ENCODE measurements around the gene PSMA6. TPM values are rescaled to one million over a fixed set of nuclear protein-coding genes. Genes with fewer than 3 reads are reported as not detected.
"Not testable (repeated sequence)": the region's sequence is repeated elsewhere in the genome, so short reads cannot be mapped to it uniquely, and the experiment has no call there.

Gene PSMA6
- total RNA-seq, 4 donors from 2014 or later, result 62.7 to 175 (median 102) TPM

DNA sequence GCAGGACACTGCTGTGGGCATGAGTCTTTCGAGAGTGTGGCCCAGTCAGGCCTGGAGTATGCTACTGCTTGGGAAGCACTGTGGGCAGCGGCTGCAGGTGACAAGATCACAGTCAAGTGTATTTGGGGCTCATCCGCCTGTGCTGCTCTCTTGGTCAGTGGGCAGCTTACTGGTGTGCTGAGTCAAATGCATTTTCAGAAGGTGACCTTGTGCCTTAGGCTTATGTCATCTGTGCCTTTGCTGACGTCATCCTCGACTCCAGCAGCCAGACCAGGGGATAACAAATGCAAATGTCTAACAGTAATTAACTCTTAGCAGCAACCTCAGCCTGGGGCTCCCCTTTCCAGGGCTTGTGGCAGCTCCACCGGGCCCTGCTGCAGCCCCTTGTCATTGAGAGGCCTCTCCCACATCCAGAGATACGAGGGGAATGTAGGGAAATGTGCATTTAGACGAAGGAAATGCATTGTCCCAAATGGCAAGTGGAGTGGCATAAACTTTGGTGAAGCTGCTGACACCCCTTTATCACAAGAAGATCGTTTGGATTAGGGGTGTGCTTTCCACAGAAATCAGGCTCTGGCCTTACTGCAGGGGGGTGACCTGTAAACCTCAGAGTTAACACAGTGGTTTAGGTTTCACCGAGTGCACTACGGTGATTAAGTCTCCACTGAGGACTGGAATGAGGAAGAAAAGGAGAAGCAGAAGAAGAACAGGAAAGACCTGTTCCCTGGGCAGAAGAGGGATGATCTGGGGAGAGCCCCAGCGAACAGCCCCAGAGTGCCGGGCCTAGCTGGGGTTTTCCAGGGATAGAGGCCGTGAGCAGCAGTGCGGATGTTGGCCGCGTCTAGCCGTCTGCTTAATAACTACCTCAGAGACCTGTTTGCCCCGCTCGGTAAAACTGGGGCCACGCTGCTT, 39.7 kb downstream of the PSMA6 start:
- DNase-seq (ENCODE audit: low spot score in 2 of 2), result peak; percentile 68 to 83
- no peak overlapping the region for H3K4me3 ChIP-seq (ENCODE audit: low read depth, poor library complexity, severe bottlenecking)
- no peak for TF ChIP-seq POLR2A (IDR thresholded peaks at IDR 0.05)
- TF ChIP-seq, protein P1, sequence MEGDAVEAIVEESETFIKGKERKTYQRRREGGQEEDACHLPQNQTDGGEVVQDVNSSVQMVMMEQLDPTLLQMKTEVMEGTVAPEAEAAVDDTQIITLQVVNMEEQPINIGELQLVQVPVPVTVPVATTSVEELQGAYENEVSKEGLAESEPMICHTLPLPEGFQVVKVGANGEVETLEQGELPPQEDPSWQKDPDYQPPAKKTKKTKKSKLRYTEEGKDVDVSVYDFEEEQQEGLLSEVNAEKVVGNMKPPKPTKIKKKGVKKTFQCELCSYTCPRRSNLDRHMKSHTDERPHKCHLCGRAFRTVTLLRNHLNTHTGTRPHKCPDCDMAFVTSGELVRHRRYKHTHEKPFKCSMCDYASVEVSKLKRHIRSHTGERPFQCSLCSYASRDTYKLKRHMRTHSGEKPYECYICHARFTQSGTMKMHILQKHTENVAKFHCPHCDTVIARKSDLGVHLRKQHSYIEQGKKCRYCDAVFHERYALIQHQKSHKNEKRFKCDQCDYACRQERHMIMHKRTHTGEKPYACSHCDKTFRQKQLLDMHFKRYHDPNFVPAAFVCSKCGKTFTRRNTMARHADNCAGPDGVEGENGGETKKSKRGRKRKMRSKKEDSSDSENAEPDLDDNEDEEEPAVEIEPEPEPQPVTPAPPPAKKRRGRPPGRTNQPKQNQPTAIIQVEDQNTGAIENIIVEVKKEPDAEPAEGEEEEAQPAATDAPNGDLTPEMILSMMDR (IDR thresholded peaks at IDR 0.05), result no peak
- intact Hi-C loops (cut with DNase I; ENCODE audit: low total_unique reads), result no loop called here
- WGBS, 2 donors, result 55 to 56% methylated on average over 21 of the region's 21 CpGs

DNA sequence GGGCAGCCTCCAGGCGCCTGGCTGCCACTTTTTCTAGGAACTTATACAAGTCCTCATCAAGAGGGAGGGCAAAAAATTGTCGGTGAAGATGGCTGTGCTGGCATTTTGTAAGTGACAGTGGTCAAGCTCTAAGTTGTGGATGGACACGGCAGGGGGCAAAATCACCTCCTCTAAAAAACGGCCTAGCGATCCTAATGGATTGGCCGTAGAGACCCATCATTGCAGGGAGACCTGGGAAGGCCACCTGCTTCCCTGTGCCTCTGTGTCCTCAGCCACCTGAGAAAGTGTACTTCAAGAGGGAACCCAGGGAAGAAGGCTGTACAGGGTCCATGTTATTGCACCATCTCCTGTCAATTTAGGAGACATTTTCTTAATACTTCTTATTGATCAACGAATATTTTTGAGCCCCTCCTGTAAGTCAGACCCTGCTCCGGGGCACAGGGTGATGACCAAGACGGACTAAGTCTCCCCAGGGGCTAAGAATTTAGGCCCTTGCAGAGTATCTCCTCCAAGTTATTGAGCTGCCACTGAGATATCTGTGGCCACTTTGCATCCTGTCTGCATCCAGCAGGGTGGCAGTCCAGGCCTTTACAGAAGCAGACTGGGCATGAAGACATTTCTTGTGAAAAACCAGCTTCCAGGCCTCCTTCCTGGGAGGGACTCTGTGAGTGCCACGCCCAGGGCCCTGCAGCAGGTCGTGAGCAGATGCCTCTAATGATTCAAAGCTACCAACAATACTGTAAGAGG, 40.5 kb downstream of the PSMA6 start:
- intact Hi-C loops (cut with DNase I; ENCODE audit: low total_unique reads), result no loop called here
- DNase-seq (ENCODE audit: low spot score in 2 of 2), result no peak
- TF ChIP-seq, protein P1 (IDR thresholded peaks at IDR 0.05), result no peak
- no peak for TF ChIP-seq POLR2A (IDR thresholded peaks at IDR 0.05)
- 55 to 61% methylated on average over 11 of the region's 11 CpGs for WGBS, 2 donors
- no peak overlapping the region for H3K4me3 ChIP-seq (ENCODE audit: low read depth, poor library complexity, severe bottlenecking)

DNA sequence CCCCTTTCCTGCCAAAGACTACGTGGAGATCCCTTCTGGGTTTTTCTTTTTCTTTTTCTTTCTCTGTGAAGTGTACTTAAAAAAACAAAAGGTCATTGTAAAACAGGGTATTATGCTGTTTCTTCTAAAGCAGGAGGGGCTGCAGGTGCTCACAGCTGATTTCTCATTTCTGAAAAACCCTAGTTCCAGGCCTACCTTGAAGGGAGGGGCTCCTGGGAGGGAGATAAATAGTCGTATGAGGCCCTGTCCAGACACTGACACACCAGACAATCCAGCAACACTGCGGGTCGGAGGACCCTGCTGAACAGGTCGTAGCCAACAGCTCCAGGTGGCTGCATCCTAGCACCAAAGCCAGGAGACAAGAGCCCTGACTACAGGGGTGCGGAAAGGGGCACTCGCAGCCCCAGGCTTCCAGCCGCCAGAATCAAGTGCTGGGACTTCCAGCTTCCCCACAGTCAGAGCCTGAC, 41.1 kb downstream of the PSMA6 start:
- intact Hi-C loops (cut with DNase I; ENCODE audit: low total_unique reads), result no loop called here
- TF ChIP-seq POLR2A (IDR thresholded peaks at IDR 0.05), result no peak
- TF ChIP-seq, protein P1 (IDR thresholded peaks at IDR 0.05), result no peak
- no peak overlapping the region for H3K4me3 ChIP-seq (ENCODE audit: low read depth, poor library complexity, severe bottlenecking)
- whole genome bisulfite sequencing, 2 donors, result 57% methylated on average over 8 of the region's 8 CpGs
- no peak for DNase-seq (ENCODE audit: low spot score in 2 of 2)

DNA sequence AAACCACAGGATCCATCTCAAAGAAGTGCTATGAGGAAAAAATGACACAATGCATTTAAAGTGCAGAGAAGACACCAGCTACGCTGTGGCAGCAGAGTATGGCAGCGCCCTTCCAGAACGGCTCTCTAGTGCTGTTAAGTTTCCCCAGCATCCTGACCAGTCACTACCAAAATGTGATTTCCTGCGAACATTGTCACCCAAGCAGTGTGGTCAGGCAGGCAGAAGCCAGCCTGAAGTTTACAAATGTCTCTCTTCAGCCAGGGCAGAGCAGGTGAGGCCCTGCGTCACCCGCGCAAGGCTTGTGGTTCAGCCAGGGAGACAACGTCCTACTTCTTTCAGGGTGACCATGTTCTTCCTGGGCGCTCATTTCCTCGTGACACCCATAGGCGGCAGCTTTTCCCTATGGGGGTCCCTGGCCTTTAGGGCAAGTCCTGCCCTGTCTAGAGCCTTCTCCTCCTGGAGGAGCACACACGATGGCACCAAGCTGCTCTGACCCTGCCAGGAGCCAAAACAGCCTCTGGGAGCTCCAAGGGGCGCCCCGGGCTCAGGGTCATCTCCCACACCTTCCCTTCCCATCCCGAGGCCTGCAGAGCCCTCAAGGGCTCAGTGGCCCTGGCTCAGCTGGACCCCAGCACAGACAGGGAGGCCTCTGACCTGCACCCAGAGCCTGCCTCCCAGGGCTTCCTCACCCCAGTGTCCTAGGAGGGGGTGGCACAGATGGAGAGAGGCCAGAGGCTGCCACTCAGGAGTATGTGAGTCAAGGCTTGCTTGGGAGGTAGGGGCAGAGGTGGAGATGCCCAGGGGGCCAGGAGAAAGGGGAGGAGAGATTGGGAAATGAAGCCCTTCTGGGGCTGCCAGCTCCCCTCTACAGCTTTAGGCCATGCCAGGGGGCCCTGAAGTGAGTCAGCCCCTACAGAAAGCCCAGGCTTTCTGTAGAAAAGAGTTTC, 41.9 kb downstream of the PSMA6 start:
- no peak overlapping the region for H3K4me3 ChIP-seq (ENCODE audit: low read depth, poor library complexity, severe bottlenecking)
- WGBS, 2 donors, result 78 to 79% methylated on average over 15 of the region's 15 CpGs
- DNase-seq (ENCODE audit: low spot score in 2 of 2), result no peak
- intact Hi-C loops (cut with DNase I; ENCODE audit: low total_unique reads), result no loop called here
- no peak for TF ChIP-seq POLR2A (IDR thresholded peaks at IDR 0.05)
- TF ChIP-seq, protein P1 (IDR thresholded peaks at IDR 0.05), result no peak

DNA sequence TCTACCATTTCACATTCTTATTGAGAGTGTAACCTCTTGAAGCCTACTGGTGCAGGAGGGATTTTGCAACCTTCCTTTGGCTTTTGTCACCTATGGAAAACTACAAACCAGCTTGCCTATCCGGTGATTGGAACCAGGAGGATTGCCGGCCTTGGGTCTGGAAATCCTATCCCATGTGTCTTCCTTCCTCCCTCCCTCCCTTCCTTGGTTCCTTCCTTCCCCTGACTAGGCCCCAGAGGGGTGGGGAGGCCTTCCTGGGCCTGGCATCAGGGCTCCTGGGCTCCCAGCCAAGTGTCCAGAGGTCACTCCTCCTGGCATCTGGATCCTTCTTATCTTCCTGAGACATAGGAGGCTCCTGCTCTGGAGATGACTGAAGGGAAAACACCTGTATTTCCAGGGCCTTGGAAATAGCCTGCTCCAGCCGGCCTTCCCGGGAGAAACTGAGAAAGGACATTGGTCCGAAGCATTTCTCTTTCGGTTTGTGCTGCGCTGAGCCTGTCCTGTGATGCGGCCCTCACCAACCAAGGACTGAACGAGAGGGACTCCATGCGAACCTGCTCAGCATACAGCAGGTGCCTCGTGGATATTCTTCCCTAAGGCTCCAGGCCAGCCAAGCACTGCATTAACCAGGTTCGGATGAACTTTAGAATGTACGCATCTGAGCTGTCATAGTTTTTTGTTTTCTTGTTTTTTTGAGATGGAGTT, 43.4 kb downstream of the PSMA6 start:
- 80 to 81% methylated on average over 12 to 13 of the region's 13 CpGs for WGBS, 2 donors
- intact Hi-C loops (cut with DNase I; ENCODE audit: low total_unique reads), result loop anchor here (5.0 kb wide), 1 partner anchor 67 kb away; the partner anchor contains the start of gene NFKBIA
- no peak for DNase-seq (ENCODE audit: low spot score in 2 of 2)
- TF ChIP-seq, protein P1 (IDR thresholded peaks at IDR 0.05), result no peak
- TF ChIP-seq POLR2A (IDR thresholded peaks at IDR 0.05), result no peak
- H3K4me3 ChIP-seq (ENCODE audit: low read depth, poor library complexity, severe bottlenecking), result no peak overlapping the region

DNA sequence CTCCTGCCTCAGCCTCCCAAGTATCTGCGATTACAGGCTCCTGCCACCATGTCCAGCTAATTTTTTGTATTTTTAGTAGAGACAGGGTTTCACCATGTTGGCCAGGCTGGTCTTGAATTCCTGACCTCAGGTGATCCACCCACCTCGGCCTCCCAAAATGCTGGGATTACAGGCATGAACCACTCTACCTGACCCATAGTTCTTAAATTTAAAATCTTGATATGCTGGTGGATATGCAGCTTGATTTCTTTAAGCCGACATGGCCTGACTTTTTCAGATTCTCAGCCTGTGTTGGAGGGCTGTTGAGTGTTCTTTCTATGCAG, 44.0 kb downstream of the PSMA6 start:
- intact Hi-C loops (cut with DNase I; ENCODE audit: low total_unique reads), result loop anchor here (5.0 kb wide), 1 partner anchor 66 kb away; the partner anchor contains the start of gene NFKBIA

More for the DNA sequence above, 44.0 kb downstream of the PSMA6 start:
- not testable (repeated sequence) for H3K4me3 ChIP-seq (ENCODE audit: low read depth, poor library complexity, severe bottlenecking); DNase-seq (ENCODE audit: low spot score in 2 of 2)
- WGBS, 2 donors, result 56 to 69% methylated on average over 3 of the region's 3 CpGs
